Neural cell (in vitro differentiated cells): ENCODE measurements around the gene N4BP2. TPM values are rescaled to one million over a fixed set of nuclear protein-coding genes. Genes with fewer than 3 reads are reported as not detected.
"Not testable (repeated sequence)": the region's sequence is repeated elsewhere in the genome, so short reads cannot be mapped to it uniquely, and the experiment has no call there.

Source experiments
- H2AFZ ChIP-seq: fragments of 200-600, 300-800 bp; sonication (generic), shearing (Covaris generic); 2 replicates; pipeline ENCODE4 v1.6.0; 2014; ENCODE audit warnings: low read depth, mild to moderate bottlenecking, antibody characterized with exemption, low read length, moderate library complexity
- H3F3A ChIP-seq: fragments of 200-600 bp; shearing (Covaris generic); 2 replicates; pipeline ENCODE4 v1.6.1; 2016; ENCODE audit warnings: mild to moderate bottlenecking, moderate library complexity, mixed read lengths, antibody characterized with exemption, low read length; ENCODE audit not compliant: insufficient read depth, poor library complexity, severe bottlenecking
- H3K27ac ChIP-seq: fragments of 200-600, 300-800 bp; sonication (generic), shearing (Covaris generic); 2 replicates; pipeline ENCODE4 v1.5.1; 2014; ENCODE audit warnings: mild to moderate bottlenecking, low read length, moderate library complexity
- H3K27me3 ChIP-seq: fragments of 300-800, 200-600 bp; sonication (generic), shearing (Covaris generic); 2 replicates; pipeline ENCODE4 v1.6.0; 2014; ENCODE audit warnings: mild to moderate bottlenecking, low read depth, low read length, moderate library complexity; ENCODE audit not compliant: insufficient read depth
- H3K36me3 ChIP-seq: fragments of 300-800, 200-600 bp; sonication (generic), shearing (Covaris generic); 2 replicates; pipeline ENCODE4 v1.5.1; 2014; ENCODE audit warnings: mild to moderate bottlenecking, antibody characterized with exemption, low read length, moderate library complexity; ENCODE audit not compliant: insufficient read depth
- H3K4me2 ChIP-seq: fragments of 300-800, 200-600 bp; sonication (generic), shearing (Covaris generic); 2 replicates; pipeline ENCODE4 v1.6.0; 2014; ENCODE audit warnings: mild to moderate bottlenecking, low read length
- H3K4me3 ChIP-seq: fragments of 300-800, 200-600 bp; sonication (generic), shearing (Covaris generic); 2 replicates; pipeline ENCODE4 v1.5.1; 2014; ENCODE audit warnings: mild to moderate bottlenecking, low read length, moderate library complexity
- H3K79me2 ChIP-seq: fragments of 200-600 bp; shearing (Covaris generic); replicated peaks from 2 replicates; pipeline ENCODE4 v1.6.0; 2014; ENCODE audit warnings: mild to moderate bottlenecking, low read length, moderate library complexity; ENCODE audit not compliant: insufficient read depth
- H3K9ac ChIP-seq: fragments of 300-800, 200-600 bp; sonication (generic), shearing (Covaris generic); 2 replicates; pipeline ENCODE4 v1.6.1; 2016; ENCODE audit warnings: mild to moderate bottlenecking, low read length, mixed read lengths
- H3K9me2 ChIP-seq: fragments of 200-600 bp; shearing (Covaris generic); 2 replicates; pipeline ENCODE4 v1.6.1; 2016; ENCODE audit warnings: mild to moderate bottlenecking, low read length, mixed read lengths; ENCODE audit not compliant: insufficient read depth
- H3K9me3 ChIP-seq: fragments of 200-600, 300-800 bp; sonication (generic), shearing (Covaris generic); 2 replicates; pipeline ENCODE4 v1.6.1; 2016; ENCODE audit warnings: mild to moderate bottlenecking, mixed run types, low read length, moderate library complexity, mixed read lengths
- H4K20me1 ChIP-seq: fragments of 200-600 bp; shearing (Covaris generic); 2 replicates; pipeline ENCODE4 v1.6.1; 2016; ENCODE audit warnings: mild to moderate bottlenecking, mixed run types; ENCODE audit not compliant: insufficient read depth
- CTCF ChIP-seq: fragments of 450-650 bp; IDR thresholded peaks from 2 replicates; pipeline ENCODE4 v1.5.1; 2014; ENCODE audit warnings: antibody characterized with exemption, mild to moderate bottlenecking, moderate library complexity; ENCODE audit not compliant: poor library complexity, severe bottlenecking
- EP300 ChIP-seq: fragments of 450-650 bp; conservative IDR thresholded peaks from 2 replicates; pipeline ENCODE4 v1.6.1; 2014; ENCODE audit warnings: antibody characterized with exemption, mild to moderate bottlenecking, moderate library complexity; ENCODE audit not compliant: poor library complexity, severe bottlenecking
- EZH2 ChIP-seq: fragments of 200-600, 300-800 bp; shearing (Covaris generic), sonication (generic); IDR thresholded peaks from 2 replicates; pipeline ENCODE4 v1.6.1; 2014; ENCODE audit warnings: antibody characterized with exemption, low read length, borderline replicate concordance, mild to moderate bottlenecking; ENCODE audit not compliant: insufficient read depth, poor library complexity, severe bottlenecking
- MXI1 ChIP-seq: fragments of 450-650 bp; conservative IDR thresholded peaks from 2 replicates; pipeline ENCODE4 v1.6.1; 2014; ENCODE audit warnings: antibody characterized with exemption, mild to moderate bottlenecking; ENCODE audit not compliant: poor library complexity, severe bottlenecking
- POLR2AphosphoS5 ChIP-seq: IDR thresholded peaks from 2 replicates; pipeline ENCODE4 v1.6.1; 2012
- RAD21 ChIP-seq: fragments of 450-650 bp; conservative IDR thresholded peaks from 2 replicates; pipeline ENCODE4 v1.6.1; 2014; ENCODE audit warnings: antibody characterized with exemption, mild to moderate bottlenecking, moderate library complexity
- REST ChIP-seq: IDR thresholded peaks from 2 replicates; pipeline ENCODE4 v1.6.1; 2012; ENCODE audit warnings: borderline replicate concordance
- SMC3 ChIP-seq: fragments of 450-650 bp; conservative IDR thresholded peaks from 2 replicates; pipeline ENCODE4 v1.6.1; 2014; ENCODE audit warnings: antibody characterized with exemption, mild to moderate bottlenecking, moderate library complexity; ENCODE audit not compliant: poor library complexity
- TAF1 ChIP-seq: IDR thresholded peaks from 2 replicates; pipeline ENCODE4 v1.6.1; 2012; ENCODE audit warnings: low read depth
- polyA plus RNA-seq: library from polyadenylated mRNA; depleted of rRNA; stranded (reverse); fragments of >200 nt; gene quantifications from 2 replicates; pipeline ENCODE4 v1.2.3, GENCODE V29; 2014

N4BP2 gene
- polyA plus RNA-seq, 1 donor from 2014 or later, result 28.1 TPM

DNA sequence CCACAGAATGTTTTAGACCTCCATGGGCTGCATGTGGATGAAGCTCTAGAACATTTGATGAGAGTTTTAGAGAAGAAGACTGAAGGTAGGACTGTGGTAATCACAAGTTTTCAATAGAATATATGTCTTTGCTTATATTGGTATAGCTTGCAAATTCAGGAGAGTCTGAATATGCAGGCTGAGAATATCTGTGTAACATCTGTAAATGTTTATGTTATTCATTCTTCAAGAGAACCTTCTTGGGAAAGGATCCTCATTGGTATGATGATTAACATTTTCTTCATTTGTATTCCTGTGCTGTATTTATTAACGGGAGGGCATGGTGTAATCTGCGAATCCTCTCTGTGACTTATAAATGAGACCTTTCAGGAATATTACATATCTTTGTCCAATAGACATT lies 88.1 kb downstream of the N4BP2 start:
- Histone ChIP-seq H3K79me2 (no peaks in the 10 kb centered on the region), H3K36me3 (peaks cover 15% of the 10 kb centered on the region), H3F3A (no peaks in the 10 kb centered on the region), H3K4me3 (no peak overlapping the region), H2AFZ (no peak overlapping the region), H3K27me3 (no peaks in the 10 kb centered on the region), H4K20me1 (no peaks in the 10 kb centered on the region), H3K4me2 (no peak overlapping the region), H3K9ac (no peak overlapping the region), H3K27ac (no peak overlapping the region), H3K9me3 (no peaks in the 10 kb centered on the region), H3K9me2 (no peaks in the 10 kb centered on the region)
- TF ChIP-seq TAF1, result no peak
- TF ChIP-seq MXI1, result no peak
- no peak for TF ChIP-seq REST
- TF ChIP-seq POLR2AphosphoS5, result no peak
- no peak for TF ChIP-seq RAD21
- no peak for TF ChIP-seq EZH2
- TF ChIP-seq SMC3, result no peak
- TF ChIP-seq CTCF, result no peak
- TF ChIP-seq EP300, result no peak

- not testable (repeated sequence) for H3K4me2 ChIP-seq, H3K9me3 ChIP-seq, H2AFZ ChIP-seq, H3K27me3 ChIP-seq, H3F3A ChIP-seq, H4K20me1 ChIP-seq, H3K79me2 ChIP-seq, H3K27ac ChIP-seq, H3K4me3 ChIP-seq, H3K9me2 ChIP-seq, H3K9ac ChIP-seq
- peaks cover 15% of the 10 kb centered on the region for H3K36me3 ChIP-seq
These were observed 90.8 kb downstream of the N4BP2 start for GRCh38 chr4:40147490-40147889.

- Histone ChIP-seq H3K4me2 (no peak overlapping the region), H3K9me3 (no peaks in the 10 kb centered on the region), H3K79me2 (no peaks in the 10 kb centered on the region), H3K9ac (no peak overlapping the region), H3K36me3 (peaks cover 12% of the 10 kb centered on the region), H2AFZ (no peak overlapping the region), H3K27ac (no peak overlapping the region), H3K27me3 (no peaks in the 10 kb centered on the region), H4K20me1 (no peaks in the 10 kb centered on the region), H3K9me2 (no peaks in the 10 kb centered on the region), H3K4me3 (no peak overlapping the region), H3F3A (no peaks in the 10 kb centered on the region)
- peak; percentile 67 for TF ChIP-seq CTCF
- no peak for TF ChIP-seq REST
- peak; percentile 77 for TF ChIP-seq SMC3
- TF ChIP-seq RAD21, result peak; percentile 72
These were observed 93.3 kb downstream of the N4BP2 start for GRCh38 chr4:40149960-40150385.
